Keratinocyte (primary cell): ENCODE results near the gene ITPK1. TPM values are rescaled to one million over a fixed set of nuclear protein-coding genes. Genes with fewer than 3 reads are reported as not detected.

ENCODE experiments used
- DNase-seq: peaks from one replicate; pipeline ENCODE4 v3.0.0-alpha.2; 2011; ENCODE audit warnings: low read depth, missing footprints, low spot score
- FAIRE-seq: peaks from 2 replicates; lab custom pipeline; 2011; peaks lifted over from hg19 to GRCh38; lab: Jason Lieb, UNC
- H2AFZ ChIP-seq: 2 replicates; pipeline ENCODE4 v1.6.0; 2012; ENCODE audit warnings: low read length, control low read depth, inconsistent platforms; ENCODE audit not compliant: control insufficient read depth
- H3K27ac ChIP-seq: 2 replicates; pipeline ENCODE4 v1.5.1; 2011; ENCODE audit warnings: low read length; ENCODE audit not compliant: control insufficient read depth, insufficient read depth
- H3K27me3 ChIP-seq: 3 replicates; pipeline ENCODE4 v1.6.0; 2011; ENCODE audit warnings: low read length; ENCODE audit not compliant: control insufficient read depth, insufficient read depth; ENCODE audit errors: extremely low read depth
- H3K36me3 ChIP-seq, 2 experiments: 2 replicates in 1 of 2; 3 replicates in 1 of 2; pipeline ENCODE4 v1.5.1; 2011; ENCODE audit warnings: low read length in 2 of 2, mild to moderate bottlenecking in 1 of 2; ENCODE audit not compliant: control insufficient read depth in 2 of 2, insufficient read depth in 2 of 2; ENCODE audit errors: extremely low read depth in 1 of 2
- H3K4me1 ChIP-seq: 3 replicates; pipeline ENCODE4 v1.5.1; 2011; ENCODE audit warnings: low read length; ENCODE audit not compliant: control insufficient read depth, insufficient read depth; ENCODE audit errors: extremely low read depth
- H3K4me2 ChIP-seq: 3 replicates; pipeline ENCODE4 v1.6.0; 2011; ENCODE audit warnings: low read depth, low read length; ENCODE audit not compliant: control insufficient read depth, insufficient read depth; ENCODE audit errors: extremely low read depth
- H3K4me3 ChIP-seq, 3 experiments: fragments of 200-600 bp in 1 of 3; sonication (generic) in 1 of 3; 2 replicates in 2 of 3; 3 replicates in 1 of 3; pipeline ENCODE4 v1.5.1; 2011 to 2016; ENCODE audit warnings: low read length in 3 of 3, mild to moderate bottlenecking in 3 of 3, control low read depth in 2 of 3, inconsistent platforms in 1 of 3, low read depth in 1 of 3, mixed read lengths in 1 of 3, mixed run types in 1 of 3, moderate library complexity in 1 of 3; ENCODE audit not compliant: control insufficient read depth in 2 of 3, insufficient read depth in 2 of 3; ENCODE audit errors: extremely low read depth in 1 of 3
- H3K79me2 ChIP-seq: 2 replicates; pipeline ENCODE4 v1.6.0; 2012; ENCODE audit warnings: low read length; ENCODE audit not compliant: control insufficient read depth, insufficient read depth
- H3K9ac ChIP-seq: 3 replicates; pipeline ENCODE4 v1.6.0; 2011; ENCODE audit warnings: low read length; ENCODE audit not compliant: control insufficient read depth, insufficient read depth; ENCODE audit errors: extremely low read depth
- H3K9me1 ChIP-seq: 3 replicates; pipeline ENCODE4 v1.6.0; 2011; ENCODE audit warnings: low read length; ENCODE audit not compliant: control insufficient read depth, insufficient read depth; ENCODE audit errors: extremely low read depth
- H3K9me3 ChIP-seq: 2 replicates; pipeline ENCODE4 v1.5.1; 2012; ENCODE audit warnings: low read depth, low read length; ENCODE audit not compliant: control insufficient read depth
- H4K20me1 ChIP-seq: 3 replicates; pipeline ENCODE4 v1.6.0; 2011; ENCODE audit warnings: low read length; ENCODE audit not compliant: control insufficient read depth, insufficient read depth; ENCODE audit errors: extremely low read depth
- EZH2 ChIP-seq: IDR thresholded peaks from one replicate; pipeline ENCODE4 v1.6.1; 2012; ENCODE audit warnings: inconsistent platforms, mild to moderate bottlenecking, low read length, moderate library complexity
- dilution Hi-C: fragments of 300-500 bp; cut with MboI; formaldehyde crosslinking; loops from one replicate; pipeline ENCODE4 v1.7.0; 2020; ENCODE audit warnings: low sequenced_read_pairs; ENCODE audit not compliant: extremely low pct_ligation_motif_present
- polyA plus RNA-seq, 5 experiments: library from polyadenylated mRNA; depleted of rRNA in 3 of 5; stranded (reverse) in 3 of 5; stranded (forward) in 1 of 5; unstranded in 1 of 5; fragments of >200 nt; gene quantifications; 1 replicate in 1 of 5; 2 replicates in 3 of 5; 3 replicates in 1 of 5; pipeline versions ENCODE4 v1.2.1 to v1.2.3, GENCODE V29; 2011 to 2012; ENCODE audit warnings: missing spikeins in 2 of 5, low read depth in 1 of 5, low replicate concordance in 1 of 5
- TF ChIP-seq, protein P1 (sequence below), 3 experiments: IDR thresholded peaks in 1 of 3; conservative IDR thresholded peaks in 1 of 3; optimal IDR thresholded peaks in 1 of 3; 2 replicates in 2 of 3; 3 replicates in 1 of 3; pipeline versions ENCODE3 to v1.5.1; 2011; ENCODE audit warnings: low read length in 3 of 3, mild to moderate bottlenecking in 3 of 3, moderate library complexity in 2 of 3, control low read depth in 1 of 3, inconsistent platforms in 1 of 3; ENCODE audit not compliant: insufficient read depth in 2 of 3; ENCODE audit errors: extremely low read depth in 1 of 3

The ITPK1 gene
- polyA plus RNA-seq, 1 donor (not counting 4 experiments of a cell fraction or from before 2014, with no cell fraction given): 67.8 TPM

DNA sequence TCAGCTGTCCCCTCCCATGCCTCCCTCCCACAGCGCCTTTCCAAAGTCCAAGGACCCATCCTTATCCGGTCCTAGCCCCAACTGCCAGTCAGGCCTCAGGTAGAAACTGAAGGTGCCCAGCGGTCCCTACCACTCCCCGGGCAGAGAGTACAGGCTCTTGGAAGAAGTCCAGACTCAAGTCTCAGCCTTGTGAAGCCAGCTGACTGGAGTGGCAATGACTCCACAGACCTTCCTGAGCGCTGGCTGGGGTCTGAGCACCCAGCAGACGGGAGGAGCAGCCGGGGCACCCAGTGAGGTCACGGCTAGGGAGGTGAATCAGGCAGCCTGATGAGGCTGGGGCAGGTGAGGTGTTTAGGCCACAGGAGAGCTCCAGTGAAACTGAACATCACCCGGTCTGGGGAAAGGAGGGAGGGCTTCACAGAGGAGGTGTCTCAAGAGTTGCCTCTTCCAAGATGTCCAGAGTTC is 60.0 kb downstream of the ITPK1 start:
- H3K27me3 ChIP-seq: no peaks in the 10 kb centered on the region
- DNase-seq: no peak
- no peak overlapping the region for H3K4me2 ChIP-seq
- FAIRE-seq: no peak
- peaks cover 6% of the 10 kb centered on the region for H3K79me2 ChIP-seq
- H3K9me1 ChIP-seq: peaks cover 3% of the 10 kb centered on the region
- dilution Hi-C loops: no loop called here
- peaks cover 7% of the 10 kb centered on the region for H3K4me1 ChIP-seq
- no peaks in the 10 kb centered on the region for H4K20me1 ChIP-seq
- H3K36me3 ChIP-seq: peaks cover 3 to 15% of the 10 kb centered on the region in 2 experiments
- H3K9ac ChIP-seq: no peak overlapping the region
- no peak overlapping the region for H3K4me3 ChIP-seq
- TF ChIP-seq, protein P1, sequence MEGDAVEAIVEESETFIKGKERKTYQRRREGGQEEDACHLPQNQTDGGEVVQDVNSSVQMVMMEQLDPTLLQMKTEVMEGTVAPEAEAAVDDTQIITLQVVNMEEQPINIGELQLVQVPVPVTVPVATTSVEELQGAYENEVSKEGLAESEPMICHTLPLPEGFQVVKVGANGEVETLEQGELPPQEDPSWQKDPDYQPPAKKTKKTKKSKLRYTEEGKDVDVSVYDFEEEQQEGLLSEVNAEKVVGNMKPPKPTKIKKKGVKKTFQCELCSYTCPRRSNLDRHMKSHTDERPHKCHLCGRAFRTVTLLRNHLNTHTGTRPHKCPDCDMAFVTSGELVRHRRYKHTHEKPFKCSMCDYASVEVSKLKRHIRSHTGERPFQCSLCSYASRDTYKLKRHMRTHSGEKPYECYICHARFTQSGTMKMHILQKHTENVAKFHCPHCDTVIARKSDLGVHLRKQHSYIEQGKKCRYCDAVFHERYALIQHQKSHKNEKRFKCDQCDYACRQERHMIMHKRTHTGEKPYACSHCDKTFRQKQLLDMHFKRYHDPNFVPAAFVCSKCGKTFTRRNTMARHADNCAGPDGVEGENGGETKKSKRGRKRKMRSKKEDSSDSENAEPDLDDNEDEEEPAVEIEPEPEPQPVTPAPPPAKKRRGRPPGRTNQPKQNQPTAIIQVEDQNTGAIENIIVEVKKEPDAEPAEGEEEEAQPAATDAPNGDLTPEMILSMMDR (optimal IDR thresholded peaks at IDR 0.05 in 1 of 3, IDR thresholded peaks at IDR 0.05 in 1 of 3, conservative IDR thresholded peaks at IDR 0.05 in 1 of 3; ENCODE audit: extremely low read depth in 1 of 3, insufficient read depth in 2 of 3, low read length in 3 of 3): no peak
- no peak for TF ChIP-seq EZH2
- H2AFZ ChIP-seq: no peak overlapping the region
- H3K27ac ChIP-seq: no peak overlapping the region
- no peaks in the 10 kb centered on the region for H3K9me3 ChIP-seq

GRCh38 chr14:93054876-93055275 is 60.8 kb downstream of the ITPK1 start:
- no peaks in the 10 kb centered on the region for H3K9me3 ChIP-seq
- FAIRE-seq: no peak
- no peak overlapping the region for H2AFZ ChIP-seq
- no peak for DNase-seq
- TF ChIP-seq, protein P1 (optimal IDR thresholded peaks at IDR 0.05 in 1 of 3, IDR thresholded peaks at IDR 0.05 in 1 of 3, conservative IDR thresholded peaks at IDR 0.05 in 1 of 3; ENCODE audit: extremely low read depth in 1 of 3, insufficient read depth in 2 of 3, low read length in 3 of 3): no peak
- TF ChIP-seq EZH2: no peak
- H4K20me1 ChIP-seq: no peaks in the 10 kb centered on the region
- no peak overlapping the region for H3K4me3 ChIP-seq
- peaks cover 3% of the 10 kb centered on the region for H3K9me1 ChIP-seq
- no peak overlapping the region for H3K4me2 ChIP-seq
- peaks cover 3 to 15% of the 10 kb centered on the region in 2 experiments for H3K36me3 ChIP-seq
- no peaks in the 10 kb centered on the region for H3K27me3 ChIP-seq
- H3K79me2 ChIP-seq: peaks cover 6% of the 10 kb centered on the region
- dilution Hi-C loops: no loop called here
- H3K9ac ChIP-seq: no peak overlapping the region
- H3K27ac ChIP-seq: no peak overlapping the region
- H3K4me1 ChIP-seq: peaks cover 1% of the 10 kb centered on the region
